ENCODE data around the gene MFRP.

MFRP gene

GRCh38 chr11:119359365-119360214, 13.1 kb upstream of the MFRP start:
- DNase-seq (ENCODE audit: low read depth) = no peak
- in situ Hi-C loops (cut with HindIII; ENCODE audit: low sequenced_read_pairs) = loop anchor here (25.0 kb wide), 1 partner anchor 353 kb away; no protein-coding TSS in a partner anchor
- TF ChIP-seq CTCF (IDR thresholded peaks at IDR 0.05; ENCODE audit: low read depth, low read length, missing control alignments) = no peak
- no peak overlapping the region for H3K4me3 ChIP-seq (ENCODE audit: low read depth, low read length)

GRCh38 chr11:119357074-119357473, 10.6 kb upstream of the MFRP start:
- TF ChIP-seq CTCF (IDR thresholded peaks at IDR 0.05; ENCODE audit: low read depth, low read length, missing control alignments) = no peak
- peak overlapping the region; percentile 53 for H3K4me3 ChIP-seq (ENCODE audit: low read depth, low read length)
- in situ Hi-C loops (cut with HindIII; ENCODE audit: low sequenced_read_pairs) = loop anchor here (25.0 kb wide), 1 partner anchor 355 kb away; no protein-coding TSS in a partner anchor
- no peak for DNase-seq (ENCODE audit: low read depth)

- H3K4me3 ChIP-seq (ENCODE audit: low read depth, low read length) = peak overlapping the region; percentile 53
- in situ Hi-C loops (cut with HindIII; ENCODE audit: low sequenced_read_pairs) = loop anchor here (25.0 kb wide), 1 partner anchor 356 kb away; no protein-coding TSS in a partner anchor
- peak; percentile 81 for TF ChIP-seq CTCF (IDR thresholded peaks at IDR 0.05; ENCODE audit: low read depth, low read length, missing control alignments)
- DNase-seq (ENCODE audit: low read depth) = no peak
Observed at GRCh38 chr11:119356349-119357031, 10.0 kb upstream of the MFRP start.

GRCh38 chr11:119355091-119355843, 8.8 kb upstream of the MFRP start:
- no peak overlapping the region for H3K4me3 ChIP-seq (ENCODE audit: low read depth, low read length)
- TF ChIP-seq CTCF (IDR thresholded peaks at IDR 0.05; ENCODE audit: low read depth, low read length, missing control alignments) = no peak
- no peak for DNase-seq (ENCODE audit: low read depth)
- in situ Hi-C loops (cut with HindIII; ENCODE audit: low sequenced_read_pairs) = loop anchor here (25.0 kb wide), 1 partner anchor 357 kb away; no protein-coding TSS in a partner anchor

- in situ Hi-C loops (cut with HindIII; ENCODE audit: low sequenced_read_pairs) = loop anchor here (5.0 to 25.0 kb wide), 2 partner anchors 74 to 359 kb away; no protein-coding TSS in a partner anchor
- no peak for TF ChIP-seq CTCF (IDR thresholded peaks at IDR 0.05; ENCODE audit: low read depth, low read length, missing control alignments)
- DNase-seq (ENCODE audit: low read depth) = no peak
- H3K4me3 ChIP-seq (ENCODE audit: low read depth, low read length) = no peak overlapping the region
Observed at GRCh38 chr11:119352857-119353260, 6.4 kb upstream of the MFRP start.

GRCh38 chr11:119351232-119351631, 4.7 kb upstream of the MFRP start:
- TF ChIP-seq CTCF (IDR thresholded peaks at IDR 0.05; ENCODE audit: low read depth, low read length, missing control alignments) = no peak
- DNase-seq (ENCODE audit: low read depth) = no peak
- H3K4me3 ChIP-seq (ENCODE audit: low read depth, low read length) = no peak overlapping the region
- in situ Hi-C loops (cut with HindIII; ENCODE audit: low sequenced_read_pairs) = loop anchor here (5.0 to 25.0 kb wide), 2 partner anchors 76 to 361 kb away; no protein-coding TSS in a partner anchor
